ENCODE results near the gene PLCG2. TPM values are rescaled to one million over a fixed set of nuclear protein-coding genes. Genes with fewer than 3 reads are reported as not detected.

PLCG2 gene
- 1.3 and 2.2 TPM in 2 replicates for total RNA-seq

GRCh38 chr16:81778861-81779535 lies at the start of gene PLCG2:
Gene PLCG2 (plus strand): TSS chr16:81779291. CDS start chr16:81785990, 6,699 bp downstream.

GRCh38 chr16:82011199-82011641 lies 232.1 kb downstream of the PLCG2 start, which contains the start of gene SDR42E1:
Gene SDR42E1 (minus strand): TSS chr16:82011470. CDS start chr16:82000858, 10,612 bp downstream.

Other genes starting within 250 kb of the PLCG2 start
- 5.5 and 6.5 TPM in 2 replicates for gene SDR42E1, start 232.2 kb downstream of the PLCG2 start, total RNA-seq